IMR-90 (cell line): ENCODE measurements around the gene ZNF728. TPM values are rescaled to one million over a fixed set of nuclear protein-coding genes. Genes with fewer than 3 reads are reported as not detected.
"Not testable (repeated sequence)": the region's sequence is repeated elsewhere in the genome, so short reads cannot be mapped to it uniquely, and the experiment has no call there.

Source experiments
- ATAC-seq: fragments of 200-7000 bp; cut with Tn5 transposase; 2 replicates; pipeline ENCODE4 v1.9.1; 2020; ENCODE audit warnings: low read depth, mild to moderate bottlenecking, moderate library complexity
- BruUV-seq: library from RNA; stranded (reverse); fragments of 400-500 nt; replicated peaks from 2 replicates; lab custom pipeline; 2021; lab: Mats Ljungman, UMichigan
- CTCF ChIA-PET: fragments of 300-600 bp; formaldehyde crosslinking; extraction: SDS; loops from one replicate; lab custom pipeline; 2021; ENCODE audit warnings: antibody characterized with exemption; lab: Yijun Ruan, JAX
- POLR2A ChIA-PET: fragments of 300-600 bp; sonication (Branson Sonifier 250); formaldehyde crosslinking; loops from one replicate; lab custom pipeline; 2022; ENCODE audit warnings: antibody characterized with exemption; ENCODE audit not compliant: unreplicated experiment; lab: Charles Lee
- DNase-seq: peaks from one replicate; pipeline ENCODE4 v3.0.0; 2013
- H2AFZ ChIP-seq: replicated peaks from 2 replicates; pipeline ENCODE3; 2013; ENCODE audit warnings: low read length, mild to moderate bottlenecking; ENCODE audit not compliant: poor library complexity
- H2AK5ac ChIP-seq: 2 replicates; pipeline ENCODE4 v1.6.1; 2013; ENCODE audit warnings: low read depth, low read length, inconsistent platforms
- H2AK9ac ChIP-seq: replicated peaks from 2 replicates; pipeline ENCODE3; 2013; ENCODE audit warnings: mild to moderate bottlenecking, low read depth, low read length, moderate library complexity; ENCODE audit not compliant: poor library complexity
- H2BK120ac ChIP-seq: 2 replicates; pipeline ENCODE4 v1.6.1; 2013; ENCODE audit warnings: low read depth, low read length, inconsistent platforms
- H2BK15ac ChIP-seq: 3 replicates; pipeline ENCODE4 v1.6.1; 2013; ENCODE audit warnings: low read depth, low read length, inconsistent platforms
- H2BK20ac ChIP-seq: 2 replicates; pipeline ENCODE4 v1.6.1; 2013; ENCODE audit warnings: low read depth, mild to moderate bottlenecking, inconsistent platforms, low read length, moderate library complexity
- H2BK5ac ChIP-seq: 2 replicates; pipeline ENCODE4 v1.6.1; 2013; ENCODE audit warnings: mild to moderate bottlenecking, low read depth, low read length, inconsistent platforms; ENCODE audit not compliant: poor library complexity, severe bottlenecking
- H3K14ac ChIP-seq: replicated peaks from 2 replicates; pipeline ENCODE4 v1.6.1; 2013; ENCODE audit warnings: low read depth, low read length, inconsistent platforms
- H3K18ac ChIP-seq: 2 replicates; pipeline ENCODE4 v1.6.1; 2013; ENCODE audit warnings: low read depth, low read length, control low read depth
- H3K23ac ChIP-seq: 2 replicates; pipeline ENCODE4 v1.6.1; 2013; ENCODE audit warnings: low read depth, low read length, inconsistent platforms
- H3K27ac ChIP-seq: 2 replicates; pipeline ENCODE4 v1.5.1; 2013; ENCODE audit warnings: mild to moderate bottlenecking, control low read depth, low read length; ENCODE audit not compliant: insufficient read depth
- H3K27me3 ChIP-seq: 2 replicates; pipeline ENCODE4 v1.6.1; 2013; ENCODE audit warnings: low read length; ENCODE audit not compliant: control insufficient read depth, insufficient read depth
- H3K36me3 ChIP-seq: 2 replicates; pipeline ENCODE4 v1.6.1; 2013; ENCODE audit warnings: low read length, mixed read lengths; ENCODE audit not compliant: control insufficient read depth, insufficient read depth
- H3K4ac ChIP-seq: 2 replicates; pipeline ENCODE4 v1.6.1; 2013; ENCODE audit warnings: low read depth, low read length, inconsistent platforms
- H3K4me1 ChIP-seq: 2 replicates; pipeline ENCODE4 v1.6.1; 2013; ENCODE audit warnings: low read length, mixed read lengths; ENCODE audit not compliant: control insufficient read depth, insufficient read depth
- H3K4me2 ChIP-seq: 2 replicates; pipeline ENCODE4 v1.6.1; 2013; ENCODE audit warnings: low read depth, mild to moderate bottlenecking, control low read depth, low read length, moderate library complexity
- H3K4me3 ChIP-seq: 2 replicates; pipeline ENCODE4 v1.5.1; 2013; ENCODE audit warnings: low read depth, mild to moderate bottlenecking, control low read depth, low read length, moderate library complexity; ENCODE audit not compliant: insufficient read depth
- H3K56ac ChIP-seq: 2 replicates; pipeline ENCODE4 v1.6.1; 2013; ENCODE audit warnings: low read length, inconsistent platforms; ENCODE audit not compliant: insufficient read depth; ENCODE audit errors: extremely low read depth
- H3K79me1 ChIP-seq, 2 experiments: 2 replicates each; pipeline ENCODE4 v1.6.1; 2013; ENCODE audit warnings: low read length in 2 of 2, inconsistent platforms in 1 of 2, low read depth in 1 of 2
- H3K9ac ChIP-seq: 2 replicates; pipeline ENCODE4 v1.6.1; 2013; ENCODE audit warnings: low read depth, low read length, control low read depth
- H3K9me1 ChIP-seq: 2 replicates; pipeline ENCODE4 v1.6.1; 2013; ENCODE audit warnings: low read length, inconsistent platforms; ENCODE audit not compliant: insufficient read depth
- H3K9me3 ChIP-seq: 2 replicates; pipeline ENCODE4 v1.6.1; 2013; ENCODE audit warnings: low read length; ENCODE audit not compliant: control insufficient read depth, insufficient read depth
- H4K20me1 ChIP-seq: 2 replicates; pipeline ENCODE4 v1.6.1; 2013; ENCODE audit warnings: low read length, inconsistent platforms; ENCODE audit not compliant: insufficient read depth
- H4K5ac ChIP-seq: 2 replicates; pipeline ENCODE4 v1.6.1; 2013; ENCODE audit warnings: mild to moderate bottlenecking, low read depth, low read length, control low read depth
- H4K8ac ChIP-seq, 2 experiments: 2 replicates each; pipeline ENCODE4 v1.6.1; 2013; ENCODE audit warnings: low read depth in 2 of 2, low read length in 2 of 2, control low read depth in 1 of 2, inconsistent platforms in 1 of 2
- H4K91ac ChIP-seq: 2 replicates; pipeline ENCODE4 v1.6.1; 2013; ENCODE audit warnings: low read depth, low read length, inconsistent platforms; ENCODE audit not compliant: insufficient read depth
- NFE2L2 ChIP-seq: fragments of 150-350 bp; IDR thresholded peaks from 2 replicates; pipeline ENCODE4 v1.6.1; 2016; ENCODE audit warnings: low read depth, mild to moderate bottlenecking, low read length
- WGBS, 2 experiments: methylation state at CpG; one replicate each; pipeline versions ENCODE4 v1.1.5 to v1.1.7; 2013; ENCODE audit warnings: missing lambda C conversion rate in 2 of 2; ENCODE audit not compliant: insufficient read length in 1 of 2; ENCODE audit errors: extremely low coverage in 2 of 2; 5-methylcytosine and 5-hydroxymethylcytosine counted together
- dilution Hi-C: fragments of 300-500 bp; cut with HindIII; formaldehyde crosslinking; loops from one replicate; pipeline ENCODE4 v1.14.3; 2018; ENCODE audit warnings: low sequenced_read_pairs; ENCODE audit not compliant: unreplicated experiment
- in situ Hi-C: fragments of 300-500 bp; cut with MboI; formaldehyde crosslinking; loops from 3 replicates; pipeline ENCODE4 v1.14.3; 2019; ENCODE audit warnings: low sequenced_read_pairs, inconsistent platforms, mixed read lengths
- intact Hi-C: fragments of 100-400 bp; cut with micrococcal nuclease; formaldehyde crosslinking; loops from 2 replicates; pipeline ENCODE4 v1.10.0; 2022
- polyA plus RNA-seq, 3 experiments: library from polyadenylated mRNA; depleted of rRNA; stranded (reverse); fragments of >200 nt; gene quantifications; 2 replicates each; pipeline ENCODE4 v1.2.3, GENCODE V29; 2012; ENCODE audit warnings: low replicate concordance in 1 of 3
- total RNA-seq: library from RNA; depleted of rRNA; stranded (reverse); fragments of >200 nt; gene quantifications from 2 replicates; pipeline ENCODE4 v1.2.3, GENCODE V29; 2012

ZNF728 gene
- total and polyA plus RNA-seq, 2 of the 4 experiments (the other 2 are of a cell fraction), result not detected

- H4K91ac ChIP-seq, result no peak overlapping the region
- DNase-seq (no peak), ATAC-seq (no peak)
- no peak overlapping the region for H2AK9ac ChIP-seq
- no peak overlapping the region for H2AFZ ChIP-seq
- no peak overlapping the region for H3K23ac ChIP-seq
- no peak overlapping the region for H3K4ac ChIP-seq
- H3K4me2 ChIP-seq, result no peak overlapping the region
- H4K8ac ChIP-seq, result no peak overlapping the region
- H2BK20ac ChIP-seq, result no peak overlapping the region
- H2BK15ac ChIP-seq, result no peak overlapping the region
- H2BK5ac ChIP-seq, result no peak overlapping the region
- no CpG with 5 or more reads among the region's 2 CpGs for WGBS, 2 experiments
- POLR2A ChIA-PET, result no interaction called here
- dilution Hi-C loops (no loop called here), intact Hi-C loops (no loop called here), in situ Hi-C loops (no loop called here)
- H3K4me1 ChIP-seq, result no peaks in the 10 kb centered on the region
- H3K27me3 ChIP-seq, result no peaks in the 10 kb centered on the region
- H3K14ac ChIP-seq, result no peak overlapping the region
- H3K36me3 ChIP-seq, result no peaks in the 10 kb centered on the region
- no peak overlapping the region for H3K9ac ChIP-seq
- H4K20me1 ChIP-seq, result no peaks in the 10 kb centered on the region
- no peak overlapping the region for H3K4me3 ChIP-seq
- no peak overlapping the region for H2BK120ac ChIP-seq
- H3K27ac ChIP-seq, result no peak overlapping the region
- no peaks in the 10 kb centered on the region for H3K79me1 ChIP-seq
- TF ChIP-seq NFE2L2, result no peak
- H3K9me1 ChIP-seq, result no peaks in the 10 kb centered on the region
- peaks cover 28% of the 10 kb centered on the region for H3K9me3 ChIP-seq
- CTCF ChIA-PET, result no interaction called here
- no TSS peak for BruUV-seq
- no peak overlapping the region for H3K18ac ChIP-seq
- H3K56ac ChIP-seq, result no peak overlapping the region
- H2AK5ac ChIP-seq, result no peak overlapping the region
- H4K5ac ChIP-seq, result no peak overlapping the region
Measured at GRCh38 chr19:22935151-22935550, 67.8 kb downstream of the ZNF728 start.

- H2BK15ac ChIP-seq, H2AFZ ChIP-seq, H3K36me3 ChIP-seq, POLR2A ChIA-PET, ATAC-seq, in situ Hi-C loops, dilution Hi-C loops, H3K4ac ChIP-seq, H2BK20ac ChIP-seq, H2BK120ac ChIP-seq, intact Hi-C loops, H3K79me1 ChIP-seq, H3K23ac ChIP-seq, BruUV-seq, H3K4me3 ChIP-seq, H2BK5ac ChIP-seq, H3K18ac ChIP-seq, H3K4me2 ChIP-seq, H3K27me3 ChIP-seq, H3K9ac ChIP-seq, H4K20me1 ChIP-seq, H3K27ac ChIP-seq, H3K9me1 ChIP-seq, H3K4me1 ChIP-seq, CTCF ChIA-PET, H4K91ac ChIP-seq, DNase-seq, H4K5ac ChIP-seq, H2AK5ac ChIP-seq, H4K8ac ChIP-seq, H2AK9ac ChIP-seq, H3K14ac ChIP-seq, H3K56ac ChIP-seq: not testable (repeated sequence)
- no CpG with 5 or more reads among the region's 34 CpGs for WGBS, 2 experiments
- H3K9me3 ChIP-seq, result peaks cover 18% of the 10 kb centered on the region
Measured at GRCh38 chr19:22927576-22927975, 75.4 kb downstream of the ZNF728 start.
